ENCODE measurements around the gene KCNN3.

Gene KCNN3

DNA sequence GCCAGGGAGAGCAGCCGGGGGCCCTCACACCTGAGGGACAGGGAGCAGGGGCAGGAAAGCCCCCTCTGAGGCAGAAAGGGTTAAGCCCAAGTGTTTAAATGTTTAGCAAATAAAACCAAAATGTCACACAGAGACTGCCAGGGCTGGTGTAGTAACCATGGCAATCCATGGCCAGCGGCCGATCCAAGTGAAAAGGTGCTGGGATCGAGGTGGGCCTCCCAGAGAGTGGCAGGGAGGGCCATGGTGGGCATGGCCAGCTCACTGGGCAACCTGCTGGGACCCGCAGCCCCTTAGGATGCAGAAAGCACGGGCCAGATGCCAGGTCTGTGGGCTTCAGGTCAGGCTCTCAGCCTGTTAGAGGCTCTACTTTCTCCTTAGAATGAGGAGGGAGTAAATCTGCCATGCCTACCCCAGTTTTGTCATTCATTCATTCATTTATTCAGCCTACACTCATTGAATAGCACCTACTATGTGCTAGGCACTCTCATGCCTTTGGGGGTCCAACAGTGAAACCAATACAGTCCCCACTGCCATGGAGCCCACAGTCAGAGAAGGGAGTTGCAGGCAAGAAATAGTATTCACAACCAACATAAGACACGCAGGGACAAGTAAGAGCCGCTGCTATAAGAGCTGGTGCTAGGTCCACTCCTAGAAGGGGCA is 56.1 kb downstream of the KCNN3 start:
- DNase-seq (ENCODE audit: low spot score) = no peak

DNA sequence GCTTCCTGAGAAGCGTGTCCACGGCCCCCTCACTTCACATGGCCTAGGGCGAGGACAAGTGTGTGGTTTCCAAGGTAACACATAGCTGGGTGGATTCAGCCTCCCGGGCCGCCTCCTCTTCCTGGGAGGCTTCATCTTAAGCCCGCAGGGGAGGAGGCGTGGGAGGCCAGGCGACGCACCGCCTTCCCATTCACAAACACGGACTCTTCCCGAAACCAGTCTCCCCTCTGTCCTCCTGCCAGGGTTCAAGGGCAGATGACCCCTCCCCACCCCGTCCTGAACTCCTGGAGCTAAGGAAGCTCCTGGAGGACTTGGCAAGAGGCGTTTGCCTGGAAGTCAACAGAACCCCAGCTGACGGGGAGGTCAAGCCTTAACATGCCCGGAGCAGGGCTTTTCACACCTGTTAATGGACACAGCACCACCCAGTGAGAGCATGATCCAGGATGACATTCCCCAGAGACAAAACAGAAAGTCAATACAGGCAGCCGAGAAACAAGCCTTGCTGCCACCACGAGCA is 56.7 kb downstream of the KCNN3 start:
- no peak for DNase-seq (ENCODE audit: low spot score)

DNA sequence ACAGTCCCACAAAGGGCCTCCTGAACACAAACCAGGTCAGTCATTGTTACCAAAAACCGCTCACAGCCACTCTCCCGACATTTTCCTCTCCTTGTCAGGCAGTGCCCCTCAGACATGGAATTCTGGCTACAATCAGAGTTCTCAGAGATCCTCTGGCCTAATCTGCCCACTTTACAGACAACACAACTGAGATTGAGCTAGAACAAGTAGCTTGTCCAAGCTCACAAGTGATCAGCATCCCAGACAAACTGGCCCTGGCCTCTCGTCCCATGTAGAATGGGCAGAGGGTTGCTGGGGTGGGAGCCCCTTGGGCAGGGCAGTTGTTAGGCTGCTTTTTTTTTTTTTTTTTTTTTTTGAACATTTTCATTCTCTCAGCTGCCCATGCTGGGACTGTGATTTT is 57.2 kb downstream of the KCNN3 start:
- no peak for DNase-seq (ENCODE audit: low spot score)

DNA sequence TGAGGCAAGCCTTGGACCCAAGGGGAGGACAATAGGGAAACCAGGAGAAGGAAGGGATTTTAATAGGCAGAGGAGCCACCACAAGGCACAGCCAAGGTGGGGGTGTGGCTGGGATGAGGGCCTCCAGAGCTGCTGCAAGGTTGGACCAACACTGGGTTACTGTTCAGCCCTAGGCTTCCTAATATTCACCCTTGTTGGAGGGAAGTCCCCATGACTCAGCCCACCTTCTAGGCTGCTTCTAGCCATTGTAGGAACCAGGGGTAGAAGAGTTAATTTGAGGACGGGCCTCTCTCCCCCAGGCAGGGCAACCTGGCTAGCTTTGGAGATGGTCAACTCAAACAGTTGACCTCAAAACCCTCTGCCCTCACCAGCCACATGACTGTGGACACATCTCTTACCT is 59.5 kb downstream of the KCNN3 start:
- no peak for DNase-seq (ENCODE audit: low spot score)

DNA sequence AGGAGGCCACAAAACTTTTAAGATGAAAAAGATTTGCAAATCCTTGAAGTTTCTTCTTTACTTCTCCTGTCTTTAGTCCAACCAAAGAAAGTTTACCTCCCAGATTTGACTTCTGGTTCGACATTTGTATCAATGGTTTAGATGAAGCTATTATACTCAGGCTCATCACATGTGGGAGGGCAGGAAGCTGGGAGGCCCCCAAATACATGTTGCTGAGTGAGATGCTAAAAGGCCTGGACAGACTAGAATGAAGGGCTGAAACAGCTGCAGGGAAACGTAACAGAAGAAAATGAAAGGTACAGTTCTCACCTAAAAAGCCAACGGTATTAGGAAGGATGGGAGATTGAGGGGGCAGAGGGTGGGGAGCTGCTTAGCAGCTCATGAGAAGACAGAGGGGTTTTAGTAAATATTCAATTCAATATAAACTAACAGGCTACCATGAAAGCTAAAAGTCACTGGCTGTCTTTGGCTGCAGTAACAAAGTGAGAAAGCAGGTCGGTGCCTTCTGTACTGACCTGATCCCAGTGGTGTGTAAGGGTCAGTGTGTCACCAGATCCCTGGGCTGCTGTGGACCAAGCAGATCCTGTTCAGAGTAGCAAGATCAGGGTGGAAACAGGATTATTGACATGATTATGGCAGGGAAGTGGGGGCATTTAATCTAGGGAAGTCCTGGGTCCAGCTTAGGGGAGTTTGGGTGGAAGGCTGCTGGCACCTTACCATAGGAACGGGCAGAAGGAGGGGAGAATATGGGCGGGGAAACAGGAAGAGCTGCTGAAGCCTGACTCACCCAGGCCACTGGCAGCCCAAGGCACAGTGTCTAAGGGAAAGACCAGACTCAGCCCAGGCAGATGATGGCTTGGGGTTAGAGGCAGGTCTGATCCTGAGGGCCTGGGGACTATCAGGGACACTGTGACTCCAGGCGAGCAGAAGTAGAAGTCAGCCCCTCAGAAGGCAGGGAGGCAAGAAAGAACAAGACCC is 60.4 kb downstream of the KCNN3 start:
- peak; percentile 50 for DNase-seq (ENCODE audit: low spot score)

DNA sequence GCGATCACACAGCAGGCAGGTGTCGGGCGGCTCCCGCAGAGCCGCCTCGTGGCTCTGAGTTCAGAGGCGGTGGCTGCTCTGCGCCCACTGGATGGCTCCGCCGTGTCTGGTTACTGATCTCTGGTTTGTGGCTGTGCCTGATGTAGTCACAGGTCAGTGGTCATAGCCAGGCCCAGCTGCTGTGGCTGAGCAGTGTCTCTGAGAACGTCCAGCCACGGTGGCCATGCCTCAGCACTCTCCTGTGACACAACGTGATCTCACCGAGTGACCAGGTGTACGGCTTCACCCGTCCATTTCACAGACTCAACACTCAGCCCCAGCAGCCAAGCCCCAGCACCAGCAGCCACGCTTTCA is 61.2 kb downstream of the KCNN3 start:
- no peak for DNase-seq (ENCODE audit: low spot score)

DNA sequence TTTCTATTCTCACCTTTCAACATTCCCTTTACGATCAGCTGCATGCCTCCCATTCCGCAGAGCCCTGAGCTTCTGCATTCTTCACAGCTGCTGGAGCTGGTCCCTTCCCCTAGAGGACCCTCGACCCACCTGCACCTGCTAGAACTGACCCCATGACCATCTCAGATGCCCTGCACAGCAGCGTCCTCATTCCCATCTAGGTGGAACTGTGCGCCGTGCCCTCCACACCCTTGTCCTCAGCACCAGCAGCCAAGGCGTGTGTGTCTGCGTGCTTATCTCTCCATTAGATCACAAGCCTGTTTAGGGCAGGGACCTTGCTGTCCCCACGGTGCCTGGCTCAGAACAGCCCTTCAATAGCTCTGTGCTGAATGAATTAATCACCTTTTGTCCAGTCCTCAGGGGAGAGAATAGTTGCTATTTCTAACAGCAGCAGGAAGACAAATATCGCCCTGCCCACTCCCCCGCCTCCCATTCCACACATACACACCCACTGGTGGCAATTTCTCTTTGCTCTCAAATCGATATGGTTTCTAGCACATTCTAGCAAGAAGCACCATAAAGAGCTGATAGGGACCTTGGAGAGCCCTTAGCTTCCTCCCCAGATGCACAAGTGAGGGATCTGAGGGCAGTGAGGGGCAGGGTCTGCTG is 61.7 kb downstream of the KCNN3 start:
- no peak for DNase-seq (ENCODE audit: low spot score)

DNA sequence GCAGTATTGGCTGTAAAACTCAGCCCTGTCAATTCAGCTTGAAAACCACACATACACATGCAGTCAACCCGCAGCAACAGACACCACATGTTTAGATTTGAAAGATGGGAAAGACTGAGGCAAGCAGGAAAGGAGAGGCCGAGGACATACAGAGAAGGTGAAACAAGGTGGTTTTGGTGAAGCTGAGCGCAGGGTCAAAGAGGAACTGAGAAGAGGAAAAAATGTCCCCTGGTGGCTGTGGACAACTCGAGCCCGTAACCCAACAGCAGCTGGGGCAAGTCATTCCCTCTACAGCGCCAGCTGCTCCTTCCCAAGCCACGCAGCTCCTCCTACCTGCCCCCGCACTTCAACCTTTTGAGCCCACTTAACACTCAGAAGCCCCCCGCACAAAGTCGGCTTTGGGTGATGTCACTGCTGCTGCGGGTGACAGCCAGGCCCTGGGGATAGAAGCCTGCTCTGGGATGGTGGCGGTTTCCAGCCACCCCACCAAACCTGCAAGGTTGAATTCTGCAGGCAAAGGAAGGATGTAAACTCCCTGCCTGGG is 63.0 kb downstream of the KCNN3 start:
- DNase-seq (ENCODE audit: low spot score) = no peak

DNA sequence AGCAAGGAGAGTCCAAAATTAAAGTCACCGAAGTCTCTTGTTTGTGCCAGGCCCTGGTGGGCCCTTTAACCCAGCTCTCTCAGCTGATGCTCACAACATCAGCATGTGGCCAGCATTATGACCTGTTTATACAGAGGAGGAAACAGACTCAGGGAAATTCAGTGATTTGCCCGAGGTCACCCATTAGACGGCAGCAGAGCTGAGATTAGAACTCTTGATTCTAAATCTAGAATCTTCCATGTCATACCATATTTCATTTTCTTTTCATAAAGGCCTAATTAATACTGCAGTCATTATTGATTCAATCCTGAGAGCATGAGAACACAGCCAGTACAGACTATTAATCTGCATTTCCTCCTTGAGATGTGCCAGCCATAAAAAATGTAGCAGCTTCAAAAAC is 63.7 kb downstream of the KCNN3 start:
- DNase-seq (ENCODE audit: low spot score) = no peak

DNA sequence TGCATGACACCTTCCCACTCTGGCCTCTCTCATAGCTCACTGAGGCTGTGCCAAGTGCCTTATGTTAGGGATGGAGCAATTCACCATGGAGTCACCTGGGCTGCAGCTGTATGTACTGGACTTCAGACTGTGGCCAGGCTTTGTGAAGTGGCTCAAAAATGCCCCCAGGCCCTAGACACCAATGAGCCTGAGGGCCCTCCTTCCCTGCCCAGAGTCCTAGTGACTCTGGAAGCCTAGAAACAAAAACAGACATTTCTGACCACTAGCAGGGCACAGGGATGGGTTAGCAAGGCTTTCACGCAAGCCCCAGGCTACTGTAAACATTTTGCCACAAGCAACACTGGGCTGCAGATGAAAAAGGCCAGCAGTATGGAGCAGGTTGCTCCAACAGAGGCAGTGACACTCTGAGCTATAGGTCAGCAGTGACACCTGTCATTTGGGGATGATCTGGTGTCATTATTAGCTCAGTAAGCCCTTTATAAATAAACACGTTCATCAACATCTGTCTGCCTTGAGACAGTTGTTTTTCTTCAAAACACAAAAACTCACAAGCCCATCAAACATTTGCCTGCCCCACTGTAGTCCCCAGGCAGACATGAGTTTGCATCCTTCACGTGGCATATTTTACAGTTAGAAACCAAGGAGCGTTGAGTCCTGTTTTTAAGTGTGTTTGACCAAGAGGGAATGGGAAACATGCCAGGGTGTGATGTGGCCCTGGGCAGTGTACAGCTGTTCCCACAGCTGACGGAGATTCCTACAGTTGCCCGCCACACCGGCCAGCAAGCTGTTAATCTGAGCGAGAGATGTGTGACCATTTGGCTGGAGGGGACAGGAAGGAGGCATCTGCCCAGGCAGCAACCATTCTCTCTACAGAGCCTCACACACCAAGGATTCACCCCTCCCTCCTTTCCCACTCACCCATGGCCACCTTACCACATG is 66.8 kb downstream of the KCNN3 start:
- DNase-seq (ENCODE audit: low spot score) = no peak

DNA sequence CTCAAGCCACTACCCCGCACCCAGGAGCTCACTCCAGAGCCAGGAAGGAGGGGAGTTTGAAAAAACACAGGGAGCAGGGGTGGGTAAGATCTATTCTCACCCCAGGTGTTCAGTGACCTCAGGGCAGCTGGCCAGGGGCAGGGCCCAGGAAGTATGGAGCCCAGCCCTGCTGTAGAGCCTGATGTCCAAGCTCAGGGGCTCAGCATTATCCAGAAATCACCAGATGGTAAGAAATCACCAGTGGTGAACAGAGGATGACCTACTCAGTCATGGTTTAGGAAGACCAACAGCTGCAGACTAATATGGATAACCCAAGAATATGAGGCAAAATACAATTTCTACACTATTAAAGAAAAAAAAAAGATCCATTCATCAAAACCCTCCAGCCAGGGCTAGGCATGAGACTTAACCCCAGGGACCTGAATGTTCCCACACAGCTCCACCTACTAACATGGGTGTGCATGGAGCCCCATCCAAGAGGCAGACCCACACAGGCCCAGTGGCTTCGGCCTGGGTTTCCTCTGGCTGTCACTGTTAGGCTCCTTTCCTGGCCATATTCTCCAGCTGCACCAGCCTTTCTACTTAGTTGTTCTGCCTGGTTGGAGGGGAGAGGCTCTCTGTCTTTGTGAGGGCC is 67.6 kb downstream of the KCNN3 start:
- DNase-seq (ENCODE audit: low spot score) = no peak

DNA sequence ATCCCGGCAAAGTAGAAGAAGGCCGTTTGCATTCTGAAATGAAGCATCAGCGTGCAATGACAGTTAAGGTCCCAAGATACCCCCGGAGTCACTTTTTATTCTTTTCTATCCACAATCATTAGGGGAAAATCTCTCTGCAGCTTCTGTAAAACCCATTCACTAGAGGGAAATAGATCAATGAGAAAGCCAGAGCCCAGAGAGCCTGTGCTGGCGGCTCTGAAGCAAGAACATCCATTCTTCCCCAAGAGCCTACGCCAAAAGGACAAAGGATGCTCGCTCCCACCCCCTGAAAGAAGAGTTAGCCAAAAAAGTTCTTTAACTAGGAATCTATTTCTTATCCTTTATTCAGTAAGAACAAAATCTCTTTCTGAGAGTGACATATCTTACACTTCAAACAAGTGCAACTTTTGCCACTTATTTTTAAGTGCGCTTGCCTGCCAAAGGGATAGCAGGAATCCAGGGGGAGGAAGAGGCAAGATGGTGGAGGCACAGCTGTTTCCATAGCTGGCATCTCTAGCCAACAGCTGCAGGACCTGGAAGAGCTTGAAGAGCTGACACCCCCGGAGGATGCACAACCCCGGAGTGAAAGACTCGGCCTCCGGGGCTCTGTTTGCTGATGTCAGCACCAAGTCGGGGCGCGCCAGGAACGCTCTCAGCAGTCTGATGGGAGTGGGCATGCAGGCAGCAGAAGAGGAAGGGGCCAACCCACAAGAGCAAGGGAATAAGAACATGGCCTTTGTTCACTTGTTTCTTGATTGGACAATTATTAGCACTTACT is 68.7 kb downstream of the KCNN3 start:
- no peak for DNase-seq (ENCODE audit: low spot score)

DNA sequence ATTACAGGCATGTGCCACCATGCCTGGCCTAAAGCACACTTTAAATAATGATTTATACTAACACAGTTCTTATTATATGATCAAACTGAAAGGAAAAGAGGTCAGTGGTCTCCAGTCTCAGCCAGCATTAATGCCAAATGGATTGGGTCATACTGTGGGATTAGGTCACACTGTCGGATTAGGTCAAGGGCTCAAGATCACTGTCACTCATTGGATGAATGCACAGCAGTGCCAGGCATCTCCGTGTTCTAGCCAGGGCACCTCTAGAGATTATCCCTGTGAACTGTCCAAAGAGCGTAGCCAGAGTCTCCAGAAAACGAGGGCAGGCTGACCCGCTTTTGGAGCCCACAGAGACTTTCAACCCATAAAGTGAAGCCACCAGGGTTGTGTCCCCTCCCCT is 70.9 kb downstream of the KCNN3 start:
- no peak for DNase-seq (ENCODE audit: low spot score)

DNA sequence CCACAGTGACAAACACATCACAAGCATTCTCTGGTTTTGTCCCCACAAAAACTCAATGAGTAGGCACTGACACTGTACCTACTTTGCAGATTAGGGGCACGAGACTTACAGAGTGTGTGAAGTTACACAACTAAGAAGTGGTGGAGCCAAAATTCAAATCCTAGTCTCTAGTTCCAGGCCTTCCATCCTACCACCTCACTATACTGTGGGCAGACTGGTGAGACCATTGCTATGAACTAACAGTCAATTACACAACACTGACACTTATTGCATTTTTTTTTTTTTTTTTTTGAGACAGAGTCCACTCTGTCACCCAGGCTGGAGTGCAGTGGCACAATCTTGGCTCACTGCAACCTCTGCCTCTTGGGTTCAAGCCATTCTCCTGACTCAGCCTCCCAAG is 71.4 kb downstream of the KCNN3 start:
- no peak for DNase-seq (ENCODE audit: low spot score)

DNA sequence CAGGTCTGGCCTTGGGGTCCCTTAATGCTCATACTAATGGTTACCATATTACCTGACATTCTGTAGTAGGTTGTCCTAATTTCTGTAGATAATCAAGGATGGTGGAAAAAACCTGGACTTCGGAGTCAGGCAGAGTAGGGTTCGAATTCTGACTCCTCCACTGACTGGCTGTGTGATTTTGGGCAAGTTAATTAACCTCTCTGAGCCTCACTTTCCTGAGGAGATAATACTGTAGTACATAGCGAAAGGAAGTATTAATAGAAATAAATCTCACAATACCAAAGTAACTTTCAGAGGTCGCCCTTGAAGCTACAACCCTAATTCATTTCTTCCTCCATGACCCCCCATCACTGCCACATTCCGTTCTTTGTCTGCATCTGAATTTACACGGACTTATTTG is 72.9 kb downstream of the KCNN3 start:
- no peak for DNase-seq (ENCODE audit: low spot score)

DNA sequence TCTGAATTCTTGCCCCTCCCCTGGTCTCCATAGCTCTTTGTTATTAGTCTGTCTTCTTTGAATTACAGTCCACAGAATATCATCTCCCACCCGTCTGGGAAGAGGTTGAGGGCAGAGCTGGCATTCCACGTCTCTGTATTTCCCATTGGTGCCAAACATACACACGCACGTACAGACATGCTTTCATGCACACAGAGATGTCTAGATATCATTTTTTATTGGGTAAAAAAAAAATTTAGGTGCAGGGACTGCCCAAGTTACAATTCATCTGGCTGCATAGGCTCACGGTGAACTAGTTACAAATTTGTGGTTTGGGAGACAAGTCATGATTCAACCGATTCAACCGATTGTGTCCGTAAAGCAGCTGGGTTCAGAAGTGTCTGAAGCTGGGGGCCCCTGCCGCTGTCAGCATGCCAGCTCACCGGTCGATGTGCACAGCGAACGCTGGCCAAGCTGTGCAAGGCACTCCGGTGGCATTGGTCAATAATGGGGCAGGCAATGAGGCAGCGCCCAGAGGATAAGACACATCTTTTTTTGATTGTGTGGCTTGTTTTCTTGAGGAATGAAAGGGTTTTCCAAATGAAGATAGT is 73.7 kb downstream of the KCNN3 start:
- DNase-seq (ENCODE audit: low spot score) = no peak

DNA sequence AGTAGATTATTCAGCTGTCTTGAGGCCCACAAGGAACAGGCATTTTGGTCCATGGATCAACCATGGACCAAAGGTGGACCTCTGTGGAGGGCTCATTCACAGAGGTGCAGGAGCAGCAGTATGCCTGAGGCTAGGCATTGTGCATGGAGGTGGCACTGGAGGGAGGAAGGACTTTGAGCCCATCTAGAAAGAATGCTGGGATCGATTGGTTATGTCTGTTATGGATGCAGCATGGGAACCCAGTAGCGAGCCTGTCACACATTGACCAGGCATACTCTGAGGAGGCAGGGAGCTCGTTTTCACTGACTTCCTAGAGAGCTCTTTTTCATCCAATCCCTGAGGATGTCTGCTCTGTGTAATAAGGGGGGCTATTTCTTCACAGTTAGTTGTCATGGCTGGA is 75.5 kb downstream of the KCNN3 start:
- DNase-seq (ENCODE audit: low spot score) = no peak

DNA sequence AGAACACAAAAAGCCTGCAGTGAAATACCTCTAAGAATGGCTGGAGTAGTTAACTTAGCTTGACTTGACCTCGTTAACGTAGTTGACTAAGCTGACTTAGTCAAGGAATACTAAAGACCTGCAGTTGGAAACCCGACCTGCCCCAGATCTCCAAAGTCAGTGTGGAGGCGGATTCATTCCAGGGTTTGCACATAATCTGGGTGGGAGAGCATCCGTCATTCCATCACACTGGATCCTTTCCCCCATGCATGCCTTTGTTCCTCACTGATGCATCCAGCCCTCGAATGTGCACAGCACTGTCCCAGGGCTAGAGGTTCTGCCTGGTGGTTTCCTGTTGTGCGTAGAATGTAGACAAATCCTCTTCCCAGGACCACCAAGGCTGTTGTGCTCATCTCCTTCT is 76.4 kb downstream of the KCNN3 start:
- DNase-seq (ENCODE audit: low spot score) = no peak

DNA sequence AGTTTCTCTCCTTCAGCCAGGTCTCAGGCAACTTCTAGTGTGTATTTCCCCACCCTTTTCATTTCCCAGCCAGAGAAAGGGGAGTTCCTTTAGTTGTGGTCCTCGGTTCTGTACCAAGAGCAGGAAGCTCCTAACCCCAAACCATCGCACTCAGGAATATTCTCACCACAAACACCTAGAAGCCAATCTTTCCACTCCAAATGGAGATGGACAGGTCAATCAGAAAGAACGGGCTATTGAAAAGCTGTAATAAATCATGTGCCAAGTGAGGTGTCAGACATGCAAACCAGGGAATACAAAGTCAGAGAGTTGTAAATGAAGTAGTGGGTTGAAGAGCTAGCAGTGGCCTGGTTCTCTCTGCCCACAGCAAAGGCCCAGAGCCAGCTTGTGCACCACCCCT is 77.2 kb downstream of the KCNN3 start:
- no peak for DNase-seq (ENCODE audit: low spot score)

Data from AG08396 (cell line).